HepG2 (cell line): Measurements from ENCODE around the gene TOPBP1. TPM values are rescaled to one million over a fixed set of nuclear protein-coding genes. Genes with fewer than 3 reads are reported as not detected.

Experiments used
- ATAC-seq: fragments of 200-7000 bp; cut with Tn5 transposase; 3 replicates; pipeline ENCODE4 v1.9.1; 2020; ENCODE audit warnings: mild to moderate bottlenecking, moderate library complexity
- BruUV-seq: library from RNA; stranded (reverse); fragments of 400-500 nt; replicated peaks from 2 replicates; lab custom pipeline; 2021; lab: Mats Ljungman, UMichigan
- CTCF ChIA-PET: fragments of 300-600 bp; formaldehyde crosslinking; extraction: SDS; loops from one replicate; lab custom pipeline; 2021; ENCODE audit warnings: low total read pairs, inconsistent platforms, low intra/inter-chr PET ratio; lab: Yijun Ruan, JAX
- POLR2A ChIA-PET: fragments of 350-600 bp; sonication (Branson Sonifier 250); formaldehyde crosslinking; loops from one replicate; lab custom pipeline; 2020; ENCODE audit warnings: antibody characterized with exemption, inconsistent platforms; lab: Yijun Ruan, JAX
- DNase-seq: peaks from one replicate; pipeline ENCODE4 v3.0.0-alpha.2; 2015; ENCODE audit warnings: low spot score
- FAIRE-seq: peaks from 3 replicates; lab custom pipeline; 2011; peaks lifted over from hg19 to GRCh38; lab: Jason Lieb, UNC
- H2AFZ ChIP-seq: one replicate; pipeline ENCODE4 v1.6.1; 2011; ENCODE audit warnings: low read length, inconsistent platforms
- H3K27ac ChIP-seq: fragments of 300-600 bp; 3 replicates; pipeline ENCODE4 v1.8.0; 2011; ENCODE audit warnings: mixed run types, mild to moderate bottlenecking, mixed read lengths, low read length, inconsistent platforms; ENCODE audit not compliant: insufficient read depth; ENCODE audit errors: extremely low read length
- H3K27me3 ChIP-seq, 2 experiments: fragments of 200-600 bp in 1 of 2; 2 replicates in 1 of 2; 3 replicates in 1 of 2; pipeline versions ENCODE4 v1.6.0 to v1.8.0; 2011; ENCODE audit warnings: low read length in 2 of 2, mild to moderate bottlenecking in 2 of 2, moderate library complexity in 2 of 2, inconsistent platforms in 1 of 2; ENCODE audit not compliant: insufficient read depth in 2 of 2, control insufficient read depth in 1 of 2
- H3K36me3 ChIP-seq, 2 experiments: fragments of 200-600 bp in 1 of 2; replicated peaks in 1 of 2; 2 replicates in 1 of 2; 3 replicates in 1 of 2; pipeline versions ENCODE4 v1.5.1 to v1.8.0; 2011; ENCODE audit warnings: low read length in 2 of 2, inconsistent platforms in 1 of 2; ENCODE audit not compliant: insufficient read depth in 2 of 2, control insufficient read depth in 1 of 2
- H3K4me1 ChIP-seq: 2 replicates; pipeline ENCODE4 v1.5.1; 2012; ENCODE audit warnings: low read length, inconsistent platforms; ENCODE audit not compliant: insufficient read depth
- H3K4me2 ChIP-seq: 2 replicates; pipeline ENCODE4 v1.6.0; 2011; ENCODE audit warnings: low read depth, low read length, inconsistent platforms
- H3K4me3 ChIP-seq, 3 experiments: fragments of 200-600 bp in 1 of 3; sonication (generic), shearing (Covaris generic) in 1 of 3; replicated peaks in 1 of 3; 2 replicates each; pipeline ENCODE4 v1.5.1; 2011 to 2016; ENCODE audit warnings: low read length in 3 of 3, inconsistent platforms in 2 of 3, low read depth in 2 of 3, mild to moderate bottlenecking in 2 of 3, control low read depth in 1 of 3, mixed read lengths in 1 of 3; ENCODE audit not compliant: insufficient read depth in 1 of 3
- H3K79me2 ChIP-seq: one replicate; pipeline ENCODE4 v1.6.1; 2011; ENCODE audit warnings: low read length, inconsistent platforms; ENCODE audit not compliant: insufficient read depth
- H3K9ac ChIP-seq: 2 replicates; pipeline ENCODE4 v1.6.0; 2011; ENCODE audit warnings: mild to moderate bottlenecking, low read depth, low read length, inconsistent platforms; ENCODE audit not compliant: insufficient read depth
- H3K9me3 ChIP-seq: 2 replicates; pipeline ENCODE4 v1.5.1; 2012; ENCODE audit warnings: mild to moderate bottlenecking, low read length
- H4K20me1 ChIP-seq: 2 replicates; pipeline ENCODE4 v1.6.0; 2011; ENCODE audit warnings: inconsistent platforms, mild to moderate bottlenecking, low read length, moderate library complexity; ENCODE audit not compliant: insufficient read depth
- ARNT2 ChIP-seq: sonication (generic); formaldehyde crosslinking; IDR thresholded peaks from 2 replicates; pipeline ENCODE4 v1.8.0; 2022; ENCODE audit warnings: mild to moderate bottlenecking, low read depth, missing genetic modification reagents, moderate library complexity
- ATF7 ChIP-seq, 2 experiments: fragments of 450-650 bp in 1 of 2; sonication (generic) in 1 of 2; formaldehyde crosslinking in 1 of 2; IDR thresholded peaks; 2 replicates each; pipeline versions ENCODE4 v1.4.0 to v1.6.1; 2016 to 2020; ENCODE audit warnings: antibody characterized with exemption in 1 of 2, mild to moderate bottlenecking in 1 of 2, missing genetic modification reagents in 1 of 2
- CBX5 ChIP-seq: sonication (generic); formaldehyde crosslinking; IDR thresholded peaks from 2 replicates; pipeline ENCODE4 v1.4.0; 2020; ENCODE audit warnings: missing genetic modification reagents, borderline replicate concordance
- FOXA1 ChIP-seq, 2 experiments: fragments of 450-650 bp in 1 of 2; sonication (generic) in 1 of 2; formaldehyde crosslinking in 1 of 2; IDR thresholded peaks; 2 replicates each; pipeline versions ENCODE4 v1.4.0 to v1.6.1; 2016 to 2020; ENCODE audit warnings: missing genetic modification reagents in 1 of 2
- MAFF ChIP-seq: IDR thresholded peaks from 2 replicates; pipeline ENCODE4 v1.6.1; 2011; ENCODE audit warnings: low read depth, low read length, improper control_type of control experiment
- MAFK ChIP-seq, 2 experiments: IDR thresholded peaks in 1 of 2; conservative IDR thresholded peaks in 1 of 2; 2 replicates each; pipeline ENCODE4 v1.6.1; 2011; ENCODE audit warnings: improper control_type of control experiment in 2 of 2, low read length in 2 of 2
- RBFOX2 ChIP-seq: fragments of 200-400 bp; formaldehyde crosslinking; IDR thresholded peaks from 2 replicates; pipeline ENCODE4 v1.6.1; 2017; ENCODE audit warnings: low read depth, mild to moderate bottlenecking, low read length
- REL ChIP-seq: sonication (generic); formaldehyde crosslinking; conservative IDR thresholded peaks from 2 replicates; pipeline ENCODE4 v1.8.0; 2022; ENCODE audit warnings: mild to moderate bottlenecking, missing genetic modification reagents, moderate library complexity
- SNRNP70 ChIP-seq: fragments of 200-400 bp; formaldehyde crosslinking; IDR thresholded peaks from 2 replicates; pipeline ENCODE4 v1.6.1; 2017; ENCODE audit warnings: mild to moderate bottlenecking, low read depth, low read length, moderate library complexity
- TBX2 ChIP-seq: sonication (generic); formaldehyde crosslinking; IDR thresholded peaks from 2 replicates; pipeline ENCODE4 v1.5.0; 2020; ENCODE audit warnings: missing genetic modification reagents, mild to moderate bottlenecking, borderline replicate concordance
- TBX3 ChIP-seq: fragments of 450-650 bp; IDR thresholded peaks from 2 replicates; pipeline ENCODE4 v1.6.1; 2017; ENCODE audit warnings: antibody characterized with exemption, mild to moderate bottlenecking, inconsistent platforms, borderline replicate concordance
- ZNF629 ChIP-seq: sonication (generic); formaldehyde crosslinking; conservative IDR thresholded peaks from 2 replicates; pipeline ENCODE4 v1.5.0; 2020; ENCODE audit warnings: missing genetic modification reagents
- whole genome bisulfite sequencing: methylation state at CpG from one replicate; pipeline ENCODE4 v1.1.6; 2017; ENCODE audit warnings: low lambda C conversion rate; 5-methylcytosine and 5-hydroxymethylcytosine counted together
- in situ Hi-C: cut with HindIII; loops from 2 replicates; pipeline ENCODE4 v1.10.0; 2017; ENCODE audit warnings: low pct_unique_long_range_greater_than_20kb; ENCODE audit not compliant: extremely low pct_ligation_motif_present
- intact Hi-C: fragments of 100-400 bp; cut with micrococcal nuclease; formaldehyde crosslinking; loops from one replicate; pipeline ENCODE4 v1.10.0; 2022; ENCODE audit not compliant: unreplicated experiment
- polyA plus RNA-seq, 8 experiments: library from polyadenylated mRNA; depleted of rRNA in 3 of 8; stranded (reverse) in 7 of 8; unstranded in 1 of 8; fragments of >200 nt; fragmentation: Illumina TruSeq in 4 of 8; extraction: Trizol in 4 of 8; gene quantifications; 2 replicates each; pipeline versions ENCODE4 v1.2.1 to v1.2.3, GENCODE V29; 2011 to 2016; ENCODE audit warnings: low read depth in 4 of 8, missing spikeins in 1 of 8, mixed read lengths in 1 of 8; ENCODE audit not compliant: insufficient read depth in 1 of 8
- total RNA-seq, 5 experiments: library from RNA; depleted of rRNA; stranded (reverse); fragments of >200 nt; fragmentation: Illumina TruSeq; extraction: Trizol; gene quantifications; 2 replicates each; pipeline ENCODE4 v1.2.3, GENCODE V29; 2016; ENCODE audit warnings: low read depth in 1 of 5
- TF ChIP-seq, protein P1 (sequence below): sonication (generic); formaldehyde crosslinking; IDR thresholded peaks from 2 replicates; pipeline ENCODE4 v1.4.0; 2020; ENCODE audit warnings: missing genetic modification reagents; ENCODE audit errors: not compliant biosample characterization
- TF ChIP-seq, protein P2 (sequence below): sonication (generic); formaldehyde crosslinking; conservative IDR thresholded peaks from 2 replicates; pipeline ENCODE4 v1.4.0; 2020; ENCODE audit warnings: missing genetic modification reagents
- TF ChIP-seq, protein P3 (sequence below): sonication (generic); formaldehyde crosslinking; IDR thresholded peaks from 2 replicates; pipeline ENCODE4 v1.8.0; 2022; ENCODE audit warnings: missing genetic modification reagents, mild to moderate bottlenecking, inconsistent platforms, borderline replicate concordance

Gene TOPBP1
- total and polyA plus RNA-seq, 2 of the 13 experiments (the other 11 are each of a cell fraction or from before 2014, with no cell fraction given) = 24.3 to 42.9 TPM

DNA sequence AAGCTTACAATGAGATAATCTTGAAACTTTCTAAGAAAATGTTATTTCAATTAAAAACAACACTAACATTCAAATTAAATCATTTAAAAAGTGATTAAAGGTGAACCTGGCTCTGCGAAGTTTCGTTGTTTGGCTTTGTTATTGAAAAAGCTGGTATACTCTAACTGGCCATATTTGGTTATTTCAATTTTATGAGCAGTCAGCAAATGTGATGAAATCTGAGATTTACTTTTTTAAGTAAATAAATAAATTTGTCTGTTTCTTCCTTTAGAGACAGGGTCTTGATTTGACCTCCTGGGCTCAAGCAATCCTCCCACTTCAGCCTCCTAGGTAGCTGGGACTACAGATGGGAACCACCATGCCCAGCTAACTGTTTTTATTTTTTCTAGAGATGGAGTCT lies 50.2 kb downstream of the TOPBP1 start:
- 100% methylated on average over 2 of the region's 2 CpGs for WGBS
- intact Hi-C loops = no loop called here

DNA sequence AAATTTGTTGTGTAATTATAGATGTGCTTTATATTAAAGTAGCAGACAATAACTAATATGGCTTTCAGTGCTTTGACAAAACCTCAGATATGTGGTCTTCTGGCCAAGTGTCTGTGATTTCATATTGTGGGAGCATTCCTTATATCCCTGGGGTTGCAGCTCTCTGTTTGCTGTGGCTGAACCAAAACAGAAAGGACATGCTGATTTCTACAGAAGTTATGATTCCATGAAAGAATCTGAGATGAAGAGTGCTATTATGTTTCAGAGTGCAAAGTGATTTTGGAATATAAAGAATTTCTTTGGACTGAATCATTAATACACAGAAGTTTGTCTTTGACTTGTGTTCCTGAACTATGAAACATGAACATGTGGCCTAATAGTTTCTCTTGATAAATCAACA lies 51.7 kb downstream of the TOPBP1 start:
- DNase-seq (no peak), ATAC-seq (no peak), FAIRE-seq (no peak)
- peaks cover 17% of the 10 kb centered on the region for H3K4me1 ChIP-seq
- H3K4me3 ChIP-seq = no peak overlapping the region
- intact Hi-C loops = no loop called here
- no peaks in the 10 kb centered on the region for H3K9me3 ChIP-seq
- peaks cover 1 to 34% of the 10 kb centered on the region in 2 experiments for H3K36me3 ChIP-seq
- no peaks in the 10 kb centered on the region for H3K27me3 ChIP-seq
- no peak overlapping the region for H2AFZ ChIP-seq
- CTCF ChIA-PET = no interaction called here
- H3K9ac ChIP-seq = no peak overlapping the region
- no peak overlapping the region for H3K4me2 ChIP-seq
- in situ Hi-C loops = no loop called here
- no peak overlapping the region for H3K27ac ChIP-seq
- no peaks in the 10 kb centered on the region for H4K20me1 ChIP-seq
- no TSS peak for BruUV-seq
- H3K79me2 ChIP-seq = no peaks in the 10 kb centered on the region
- TF ChIP-seq FOXA1 (IDR thresholded peaks at IDR 0.05) = no peak
- no peak for TF ChIP-seq FOXA1 (CRISPR knock-in tag; IDR thresholded peaks at IDR 0.05)
- TF ChIP-seq, protein P1, sequence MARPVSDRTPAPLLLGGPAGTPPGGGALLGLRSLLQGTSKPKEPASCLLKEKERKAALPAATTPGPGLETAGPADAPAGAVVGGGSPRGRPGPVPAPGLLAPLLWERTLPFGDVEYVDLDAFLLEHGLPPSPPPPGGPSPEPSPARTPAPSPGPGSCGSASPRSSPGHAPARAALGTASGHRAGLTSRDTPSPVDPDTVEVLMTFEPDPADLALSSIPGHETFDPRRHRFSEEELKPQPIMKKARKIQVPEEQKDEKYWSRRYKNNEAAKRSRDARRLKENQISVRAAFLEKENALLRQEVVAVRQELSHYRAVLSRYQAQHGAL = no peak
- no peak for TF ChIP-seq ARNT2 (CRISPR knock-in tag)
- no peak for TF ChIP-seq TBX3
- TF ChIP-seq CBX5 (CRISPR knock-in tag) = no peak
- no peak for TF ChIP-seq TBX2 (CRISPR knock-in tag)
- TF ChIP-seq, protein P2, sequence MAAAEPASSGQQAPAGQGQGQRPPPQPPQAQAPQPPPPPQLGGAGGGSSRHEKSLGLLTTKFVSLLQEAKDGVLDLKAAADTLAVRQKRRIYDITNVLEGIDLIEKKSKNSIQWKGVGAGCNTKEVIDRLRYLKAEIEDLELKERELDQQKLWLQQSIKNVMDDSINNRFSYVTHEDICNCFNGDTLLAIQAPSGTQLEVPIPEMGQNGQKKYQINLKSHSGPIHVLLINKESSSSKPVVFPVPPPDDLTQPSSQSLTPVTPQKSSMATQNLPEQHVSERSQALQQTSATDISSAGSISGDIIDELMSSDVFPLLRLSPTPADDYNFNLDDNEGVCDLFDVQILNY (CRISPR knock-in tag) = no peak
- TF ChIP-seq ATF7 (IDR thresholded peaks at IDR 0.05) = no peak
- TF ChIP-seq ATF7 (CRISPR knock-in tag; IDR thresholded peaks at IDR 0.05) = no peak
- TF ChIP-seq SNRNP70 = no peak
- no peak for TF ChIP-seq ZNF629 (CRISPR knock-in tag)
- TF ChIP-seq, all 625 proteins: peak for 0
- POLR2A ChIA-PET = no interaction called here

More for the DNA sequence above, 50.2 kb downstream of the TOPBP1 start:
- ChIA-PET CTCF (no interaction called here), POLR2A (no interaction called here)
- DNase-seq (no peak), FAIRE-seq (no peak), ATAC-seq (no peak)
- Histone ChIP-seq H3K4me3 (no peak overlapping the region), H3K9me3 (no peaks in the 10 kb centered on the region), H3K9ac (no peak overlapping the region), H3K79me2 (no peaks in the 10 kb centered on the region), H3K27me3 (no peaks in the 10 kb centered on the region), H3K27ac (no peak overlapping the region), H3K4me1 (peaks cover 6% of the 10 kb centered on the region), H4K20me1 (no peaks in the 10 kb centered on the region), H3K36me3 (peaks cover 4 to 43% of the 10 kb centered on the region in 2 experiments), H2AFZ (no peak overlapping the region), H3K4me2 (no peak overlapping the region)
- no TSS peak for BruUV-seq
- TF ChIP-seq RBFOX2 (no peak), MAFF (peak; percentile 43; the same call in 1 of the 2 replicates), REL (CRISPR knock-in tag) (no peak), MAFK (conservative IDR thresholded peaks at IDR 0.05 in 1 of 2, IDR thresholded peaks at IDR 0.05 in 1 of 2; ENCODE audit: low read length in 2 of 2) (peak; percentile 50 to 66)
- TF ChIP-seq, protein P3, sequence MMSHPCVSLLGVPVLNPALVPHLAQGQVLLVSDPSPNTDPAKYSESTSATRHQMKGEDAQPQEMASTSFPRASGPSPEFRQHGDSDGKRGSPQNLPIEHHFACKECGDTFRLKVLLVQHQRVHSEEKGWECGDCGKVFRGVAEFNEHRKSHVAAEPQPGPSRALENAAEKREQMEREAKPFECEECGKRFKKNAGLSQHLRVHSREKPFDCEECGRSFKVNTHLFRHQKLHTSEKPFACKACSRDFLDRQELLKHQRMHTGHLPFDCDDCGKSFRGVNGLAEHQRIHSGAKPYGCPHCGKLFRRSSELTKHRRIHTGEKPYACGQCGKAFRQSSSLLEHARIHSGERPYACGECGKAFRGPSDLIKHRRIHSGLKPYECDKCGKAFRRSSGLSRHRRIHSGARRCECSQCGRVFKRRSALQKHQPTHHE (CRISPR knock-in tag) = no peak
- in situ Hi-C loops = no loop called here
